Heart right ventricle (tissue), 16 donors: ENCODE results near the gene MPP7. TPM values are rescaled to one million over a fixed set of nuclear protein-coding genes. Genes with fewer than 3 reads are reported as not detected.

Experiments used
- ATAC-seq, 8 donors: fragments of 200-7000 bp; cut with Tn5 transposase; one replicate each; pipeline ENCODE4 v1.9.1; 2020; ENCODE audit warnings: mild to moderate bottlenecking in 8 of 8, moderate library complexity in 8 of 8, moderate number of reproducible peaks in 1 of 8
- DNase-seq, 2 donors: peaks; one replicate each; pipeline ENCODE4 v3.0.0-alpha.2; 2020
- H3K27ac ChIP-seq, 10 donors: fragments of 200-600 bp; sonication (generic) in 2 of 10; one replicate each; pipeline versions ENCODE4 v1.5.0 to v1.8.0; 2020 to 2022; ENCODE audit warnings: mild to moderate bottlenecking in 3 of 10
- H3K27me3 ChIP-seq, 7 donors: fragments of 200-600 bp; one replicate each; pipeline ENCODE4 v1.8.0; 2021 to 2022; ENCODE audit warnings: mild to moderate bottlenecking in 2 of 7
- H3K36me3 ChIP-seq, 9 donors: fragments of 200-600 bp; sonication (generic) in 1 of 9; one replicate each; pipeline versions ENCODE4 v1.5.0 to v1.8.0; 2020 to 2022; ENCODE audit warnings: mild to moderate bottlenecking in 2 of 9
- H3K4me1 ChIP-seq, 9 donors: fragments of 200-600 bp; sonication (generic) in 1 of 9; one replicate each; pipeline versions ENCODE4 v1.5.0 to v1.8.0; 2020 to 2022; ENCODE audit warnings: mild to moderate bottlenecking in 4 of 9
- H3K4me3 ChIP-seq, 10 donors: fragments of 200-600 bp; sonication (generic) in 2 of 10; one replicate each; pipeline versions ENCODE4 v1.5.0 to v1.8.0; 2020 to 2022; ENCODE audit warnings: mild to moderate bottlenecking in 7 of 10, moderate library complexity in 2 of 10
- H3K9me3 ChIP-seq, 11 donors: fragments of 200-600 bp in 10 of 11; sonication (generic) in 2 of 11; one replicate each; pipeline versions ENCODE4 v1.5.0 to v1.8.0; 2013 to 2022; ENCODE audit warnings: mild to moderate bottlenecking in 2 of 11, control low read depth in 1 of 11, moderate library complexity in 1 of 11
- CTCF ChIP-seq, 9 donors: fragments of 200-600 bp; sonication (generic) in 2 of 9; IDR thresholded peaks; one replicate each; pipeline versions ENCODE4 v1.5.0 to v1.8.0; 2021 to 2022; ENCODE audit warnings: antibody characterized with exemption in 9 of 9, mild to moderate bottlenecking in 5 of 9, moderate library complexity in 1 of 9
- WGBS, 2 donors: extraction: QIAGEN DNeasy Blood & Tissue Kit; methylation state at CpG; one replicate each; pipeline ENCODE4 v1.1.7; 2013; ENCODE audit warnings: inconsistent platforms in 1 of 2; 5-methylcytosine and 5-hydroxymethylcytosine counted together
- intact Hi-C, 10 donors: fragments of 100-400 bp; cut with DNase I; formaldehyde crosslinking; loops; one replicate each; pipeline versions ENCODE4 v1.11.1 to v1.14.2; 2022
- polyA plus RNA-seq, 2 donors: library from polyadenylated mRNA; stranded (reverse); fragments of 200-250 nt; gene quantifications; one replicate each; pipeline ENCODE4 v1.2.3, GENCODE V29; 2013
- total RNA-seq, 10 donors: library from RNA; stranded (reverse); fragmentation: NEBNext Ultra II Directional in 3 of 10; extraction: Animal tissue kit (Norgen Biotek cat#: 25700) in 3 of 10; gene quantifications; one replicate each; pipeline versions ENCODE4 v1.2.1 to v1.2.4, GENCODE V29; 2021 to 2023
- donor health status: Arrhythmogenic right ventricular cardiomyopathy.
- donor health status: ischemic (EF 13 %, LVEDD 7.1; RV severe dilation, severe dysfunction).
- donor health status: healthy with polysubstance abuse.
- donor health status: DM: no; HTN: yes; CAD: no.
- donor health status: DM: no; HTN: no; CAD: no.
- donor health status: ischemic (EF 25% LVEDD 6.9; RV normal size, moderate dysfunction).
- donor health status: ischemic (EF 25% LVEDD 5.7; RV mildly dilated, moderate dysfunction).
- donor health status: healthy.
- donor health status: DM: yes; HTN: yes; CAD: no.
- donor health status: Ischemic cardiomyopathy.
- donor health status: ischemic (EF 35%, LVEDD 5.7; RV mildly dilated, moderate dysfunction).
- donor health status: nonischemic (EF 11% LVEDD 7.7; RV severe dilation, severe dysfunction).
- donor health status: DM: yes; HTN: yes; CAD: no.
- donor health status: PGD.
- donor health status: ischemic (EF 29% LVEDD 5.4; RV normal size, mild dysfunction).
- donor health status: nonischemic (EF 23%, LVEDD 6.1; RV moderate dilation, normal function).

Gene MPP7
- total and polyA plus RNA-seq, 12 donors, result 3.1 to 20.0 (median 14.7) TPM

- H3K9me3 ChIP-seq, result no peaks in the 10 kb centered on the region
- H3K4me3 ChIP-seq, result no peak overlapping the region
- DNase-seq, result no peak
- H3K27me3 ChIP-seq, result no peaks in the 10 kb centered on the region
- WGBS, 2 donors, result 88 to 91% methylated on average over 6 of the region's 6 CpGs
- H3K36me3 ChIP-seq, result no peaks in the 10 kb centered on the region
- no peak for TF ChIP-seq CTCF (IDR thresholded peaks at IDR 0.05)
- intact Hi-C loops, result no loop called here
- no peak overlapping the region for H3K27ac ChIP-seq
- H3K4me1 ChIP-seq, result peaks cover 0 to 12% (median 3%) of the 10 kb centered on the region in 9 donors
- no peak for ATAC-seq
These were observed 17.0 kb downstream of the MPP7 start for GRCh38 chr10:28285816-28286215.

- ATAC-seq, result no peak
- no peaks in the 10 kb centered on the region for H3K9me3 ChIP-seq
- H3K27ac ChIP-seq, result no peak overlapping the region
- no peak overlapping the region for H3K4me3 ChIP-seq
- no peaks in the 10 kb centered on the region for H3K36me3 ChIP-seq
- H3K4me1 ChIP-seq, result peaks cover 0 to 27% (median 6%) of the 10 kb centered on the region in 9 donors
- no peak for DNase-seq
- H3K27me3 ChIP-seq, result no peaks in the 10 kb centered on the region
- intact Hi-C loops, result no loop called here
- TF ChIP-seq CTCF (IDR thresholded peaks at IDR 0.05), result no peak
These were observed 18.7 kb downstream of the MPP7 start for GRCh38 chr10:28284126-28284525.

GRCh38 chr10:28283251-28283650, 19.6 kb downstream of the MPP7 start:
- peaks cover 0 to 32% (median 9%) of the 10 kb centered on the region in 9 donors for H3K4me1 ChIP-seq
- 98 to 99% methylated on average over 2 of the region's 2 CpGs for WGBS, 2 donors
- intact Hi-C loops, result no loop called here
- no peaks in the 10 kb centered on the region for H3K27me3 ChIP-seq
- no peaks in the 10 kb centered on the region for H3K9me3 ChIP-seq
- H3K27ac ChIP-seq, result no peak overlapping the region
- ATAC-seq (no peak), DNase-seq (no peak)
- TF ChIP-seq CTCF (IDR thresholded peaks at IDR 0.05), result no peak
- H3K36me3 ChIP-seq, result no peaks in the 10 kb centered on the region
- no peak overlapping the region for H3K4me3 ChIP-seq

- no peaks in the 10 kb centered on the region for H3K27me3 ChIP-seq
- ATAC-seq (no peak), DNase-seq (no peak)
- H3K4me3 ChIP-seq, result no peak overlapping the region
- TF ChIP-seq CTCF (IDR thresholded peaks at IDR 0.05), result no peak
- peaks cover 0 to 41% (median 12%) of the 10 kb centered on the region in 9 donors for H3K4me1 ChIP-seq
- intact Hi-C loops, result no loop called here
- no peaks in the 10 kb centered on the region for H3K9me3 ChIP-seq
- no peak overlapping the region for H3K27ac ChIP-seq
- no peaks in the 10 kb centered on the region for H3K36me3 ChIP-seq
- 78% methylated on average over 5 of the region's 5 CpGs for WGBS, 2 donors
These were observed 20.5 kb downstream of the MPP7 start for GRCh38 chr10:28282336-28282735.
